GM20000 (cell line): ENCODE measurements around the gene DLG2.

Source experiments
- DNase-seq: peaks from one replicate; pipeline ENCODE4 v3.0.0; 2012; ENCODE audit warnings: low spot score
- CTCF ChIP-seq: IDR thresholded peaks from 2 replicates; pipeline ENCODE4 v1.5.1; 2012; ENCODE audit warnings: mild to moderate bottlenecking, control low read depth; ENCODE audit errors: extremely low read depth, missing control alignments

DLG2 gene

GRCh38 chr11:85530634-85531033 lies 96.5 kb downstream of the DLG2 start:
- TF ChIP-seq CTCF = no peak
- DNase-seq = no peak

- no peak for TF ChIP-seq CTCF
- DNase-seq = no peak
Observed at GRCh38 chr11:85526564-85526963, 100.6 kb downstream of the DLG2 start.

GRCh38 chr11:85525686-85526085 lies 101.5 kb downstream of the DLG2 start:
- no peak for DNase-seq
- TF ChIP-seq CTCF = no peak

- DNase-seq = no peak
Observed at GRCh38 chr11:85517272-85517671, 109.9 kb downstream of the DLG2 start.

GRCh38 chr11:85495918-85496317 lies 131.2 kb downstream of the DLG2 start:
- no peak for TF ChIP-seq CTCF
- no peak for DNase-seq

More at GRCh38 chr11:85517272-85517671, 109.9 kb downstream of the DLG2 start:
- TF ChIP-seq CTCF = no peak

GRCh38 chr11:85494396-85494795 lies 132.7 kb downstream of the DLG2 start:
- no peak for DNase-seq
- no peak for TF ChIP-seq CTCF

- no peak for TF ChIP-seq CTCF
- DNase-seq = no peak
Observed at GRCh38 chr11:85485902-85486301, 141.2 kb downstream of the DLG2 start.
